Left renal cortex interstitium (tissue), 4 donors: ENCODE data around the gene ZNF362. TPM values are rescaled to one million over a fixed set of nuclear protein-coding genes. Genes with fewer than 3 reads are reported as not detected.
"Not testable (repeated sequence)": the region's sequence is repeated elsewhere in the genome, so short reads cannot be mapped to it uniquely, and the experiment has no call there.

Source experiments
- DNase-seq, 4 donors: peaks; one replicate each; pipeline ENCODE4 v3.0.0-alpha.2; 2013; ENCODE audit warnings: low read depth in 4 of 4, low spot score in 2 of 4, missing footprints in 1 of 4
- polyA plus RNA-seq, 4 donors: library from polyadenylated mRNA; unstranded; fragments of 120-200 nt; gene quantifications; one replicate each; pipeline ENCODE4 v1.2.1, GENCODE V29; 2013; ENCODE audit not compliant: insufficient read length in 4 of 4

ZNF362 gene
- polyA plus RNA-seq, 4 donors: 55.5 to 80.2 (median 66.3) TPM

- DNase-seq: no peak
Measured at GRCh38 chr1:33282791-33283190, 26.5 kb downstream of the ZNF362 start.

GRCh38 chr1:33284049-33284448 lies 27.8 kb downstream of the ZNF362 start:
- DNase-seq: no peak

GRCh38 chr1:33286451-33287185 lies 30.3 kb downstream of the ZNF362 start:
- no peak for DNase-seq

DNA sequence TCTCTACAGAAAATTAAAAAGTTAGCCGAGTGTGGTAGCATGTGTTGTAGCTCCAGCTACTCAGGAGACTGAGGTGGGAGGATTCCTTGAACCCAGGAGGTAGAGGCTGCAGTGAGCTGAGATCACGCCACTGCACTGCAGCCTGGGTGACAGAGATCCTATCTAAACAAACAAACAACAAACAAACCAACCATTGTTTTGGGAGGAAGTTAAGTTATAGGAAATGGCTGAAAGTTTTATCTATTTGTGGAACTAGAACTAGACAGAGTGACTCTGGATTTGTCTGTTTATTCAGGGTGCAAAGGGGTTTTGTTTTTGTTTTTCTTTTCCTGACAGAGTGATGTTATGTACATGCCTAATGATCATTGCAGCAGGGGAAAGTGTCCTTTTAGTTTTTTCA lies 31.0 kb downstream of the ZNF362 start:
- no peak for DNase-seq

DNA sequence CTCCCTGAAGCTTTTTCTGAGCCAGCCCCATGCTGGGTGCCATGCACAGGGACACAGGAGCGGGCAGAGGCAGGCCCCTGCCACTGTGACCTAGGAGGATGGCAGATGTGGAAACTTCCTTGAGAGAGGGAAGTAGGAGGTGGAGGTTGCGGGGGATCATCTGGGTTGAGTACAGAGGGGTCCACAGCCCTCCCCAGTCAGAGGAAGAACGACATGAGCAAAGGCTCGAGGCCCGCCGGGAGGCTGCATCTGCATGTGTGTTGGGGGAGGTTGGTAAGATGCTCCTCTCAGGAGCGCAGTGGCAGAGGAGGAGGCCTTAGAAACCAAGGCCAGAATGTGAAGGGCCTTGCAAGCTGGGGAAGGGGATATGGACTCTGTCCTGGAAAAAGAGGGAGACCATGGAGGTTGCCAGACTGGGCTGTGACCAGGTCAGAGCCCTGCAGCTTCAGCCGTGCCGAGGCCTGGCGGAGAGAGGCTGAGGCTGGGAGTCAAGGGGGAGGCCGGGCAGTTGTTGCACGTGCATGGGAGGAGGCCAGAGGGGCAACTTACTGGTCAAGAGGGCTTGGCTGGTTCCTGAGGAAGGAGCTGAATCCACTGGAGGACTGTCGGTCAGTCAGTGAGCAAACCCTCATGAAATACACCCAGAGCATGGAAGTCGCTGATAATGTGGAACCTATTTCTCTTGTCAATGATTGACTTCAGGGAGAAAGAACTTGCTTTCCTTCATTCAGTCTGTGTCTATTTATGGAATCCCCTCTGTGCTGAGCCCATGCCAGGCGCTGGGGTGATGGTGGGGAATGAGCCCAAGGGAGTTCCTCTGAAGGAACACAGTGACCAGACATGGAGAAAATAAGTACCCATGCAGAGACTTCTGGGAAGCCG lies 32.9 kb downstream of the ZNF362 start:
- DNase-seq: no peak

GRCh38 chr1:33289858-33290154 lies 33.5 kb downstream of the ZNF362 start:
- no peak for DNase-seq

DNA sequence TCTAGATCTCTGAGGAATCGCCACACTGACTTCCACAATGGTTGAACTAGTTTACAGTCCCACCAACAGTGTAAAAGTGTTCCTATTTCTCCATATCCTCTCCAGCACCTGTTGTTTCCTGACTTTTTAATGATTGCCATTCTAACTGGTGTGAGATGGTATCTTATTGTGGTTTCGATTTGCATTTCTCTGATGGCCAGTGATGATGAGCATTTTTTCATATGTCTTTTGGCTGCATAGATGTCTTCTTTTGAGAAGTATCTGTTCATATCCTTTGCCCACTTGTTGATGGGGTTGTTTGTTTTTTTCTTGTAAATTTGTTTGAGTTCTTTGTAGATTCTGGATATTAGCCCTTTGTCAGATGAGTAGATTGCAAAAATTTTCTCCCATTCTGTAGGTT lies 34.3 kb downstream of the ZNF362 start:
- not testable (repeated sequence) for DNase-seq

DNA sequence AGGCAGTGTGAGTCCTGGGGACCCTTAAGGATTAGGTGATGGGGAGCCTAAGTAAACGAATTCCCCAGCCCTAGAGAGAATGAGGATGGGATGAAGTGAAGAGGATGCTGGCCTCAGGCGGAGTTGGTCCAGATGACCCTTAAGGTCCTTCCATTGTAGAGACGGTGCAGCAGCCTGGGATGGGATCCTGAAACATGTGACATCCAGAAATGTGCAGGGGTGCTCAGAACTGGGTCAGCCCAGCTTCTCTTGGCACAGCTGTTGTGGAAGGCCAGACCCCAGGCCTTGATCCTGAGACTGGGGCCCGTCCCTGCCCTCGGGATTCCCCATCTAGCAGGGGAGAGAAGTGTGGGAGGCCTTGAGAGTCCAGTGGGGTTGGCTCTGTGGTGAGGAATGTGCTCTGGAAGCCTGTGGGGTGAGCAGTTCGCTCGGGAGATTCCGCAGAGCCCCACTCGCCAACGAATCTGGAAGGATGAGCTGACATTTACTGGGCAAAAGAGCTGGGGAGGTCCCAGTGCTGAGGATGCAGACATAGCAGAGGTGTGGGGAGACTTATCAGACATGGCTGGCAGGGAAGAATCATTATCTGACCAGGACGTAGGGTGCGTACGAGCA lies 36.5 kb downstream of the ZNF362 start:
- no peak for DNase-seq

- DNase-seq: no peak
Measured at GRCh38 chr1:33294071-33295010, 38.0 kb downstream of the ZNF362 start.

DNA sequence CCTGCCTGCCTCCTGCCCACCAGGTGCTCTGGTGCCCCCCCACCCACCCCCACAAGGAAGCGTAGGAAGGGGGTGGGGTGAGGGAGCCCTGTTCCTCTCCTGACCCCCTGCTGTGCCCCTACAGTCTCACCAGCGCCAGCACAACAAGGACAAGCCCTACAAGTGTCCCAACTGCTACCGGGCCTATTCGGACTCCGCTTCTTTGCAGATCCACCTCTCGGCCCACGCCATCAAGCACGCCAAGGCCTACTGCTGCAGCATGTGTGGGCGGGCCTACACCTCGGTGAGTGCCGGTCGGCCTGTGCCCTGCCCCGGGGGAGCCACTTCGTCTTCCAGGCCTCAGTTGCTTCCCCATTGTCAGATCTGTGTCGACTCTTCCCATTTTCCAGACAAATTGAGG lies 38.7 kb downstream of the ZNF362 start:
- DNase-seq: no peak

GRCh38 chr1:33295450-33296081 lies 39.3 kb downstream of the ZNF362 start:
- DNase-seq: peak; percentile 39 to 72 (median 56)

DNA sequence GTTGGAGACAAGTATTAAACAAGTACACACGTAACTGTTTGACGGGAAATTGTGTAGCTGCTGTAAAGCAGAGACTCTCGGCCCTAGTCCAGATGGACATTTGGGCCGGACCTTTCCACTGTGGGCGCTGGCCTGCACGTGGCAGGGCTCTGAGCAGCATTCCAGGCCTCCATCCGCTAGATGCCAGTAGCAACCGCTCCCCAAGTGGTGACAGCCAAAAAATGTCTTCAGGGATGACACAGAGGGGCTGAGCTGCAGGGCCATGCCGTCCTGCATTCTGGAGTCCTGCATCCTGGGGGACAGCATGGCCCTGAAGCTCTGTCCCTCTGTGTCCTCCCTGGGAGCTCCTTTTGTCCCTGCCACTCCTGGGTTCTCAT lies 39.8 kb downstream of the ZNF362 start:
- no peak for DNase-seq

DNA sequence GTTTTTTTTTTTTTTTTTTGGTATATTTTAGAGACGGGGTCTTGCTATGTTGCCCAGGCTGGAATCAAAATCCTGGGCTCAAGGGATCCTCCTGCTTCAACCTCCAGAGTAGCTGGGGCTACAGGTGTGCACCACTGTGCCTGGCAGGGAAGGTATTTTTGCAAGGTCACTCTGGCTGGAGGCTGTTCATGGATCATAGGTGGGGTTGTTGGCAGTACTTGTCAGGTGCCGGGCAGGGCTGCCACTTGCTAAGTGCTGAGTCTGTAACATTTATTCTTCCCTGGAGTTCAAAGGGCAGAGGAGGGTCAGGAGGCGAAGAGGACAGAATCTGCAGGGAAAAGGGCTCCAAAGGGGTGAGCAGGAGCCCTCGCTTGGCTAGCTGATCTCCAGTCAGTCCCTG lies 40.5 kb downstream of the ZNF362 start:
- no peak for DNase-seq

DNA sequence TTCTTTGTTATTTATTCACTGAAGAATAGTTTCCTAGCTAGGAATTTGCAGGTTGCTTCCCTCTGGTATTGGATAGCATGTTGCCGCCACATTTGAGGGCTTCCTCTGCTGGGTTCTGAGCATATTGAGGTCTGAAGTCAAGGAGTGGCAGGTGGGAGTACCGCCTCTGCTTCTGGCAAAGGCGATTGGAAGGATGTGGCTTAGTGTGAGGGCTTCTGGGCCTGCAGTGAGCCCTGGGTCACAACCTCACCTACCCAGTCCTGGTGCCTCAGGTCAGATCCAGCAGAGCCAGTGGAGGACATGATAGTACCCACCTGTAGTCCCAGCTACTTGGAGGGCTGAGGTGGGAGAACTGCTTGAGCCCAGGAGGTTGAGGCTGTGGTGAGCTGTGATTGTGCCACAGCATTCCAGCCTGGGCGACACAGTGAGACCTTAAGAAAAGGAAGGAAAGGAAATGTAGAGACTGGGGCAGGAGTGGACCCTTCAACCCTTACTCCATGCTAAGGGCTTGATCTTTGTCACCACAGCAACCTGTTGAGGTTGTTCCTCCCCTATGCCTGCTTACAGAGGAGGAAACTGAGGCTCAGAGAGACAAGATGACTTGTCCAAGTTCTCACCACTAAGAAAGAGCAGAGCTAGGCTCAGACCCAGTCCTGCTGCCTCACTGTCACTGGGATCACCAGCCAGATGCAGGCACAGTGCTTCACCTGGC lies 41.8 kb downstream of the ZNF362 start:
- DNase-seq: no peak

GRCh38 chr1:33298623-33299277 lies 42.5 kb downstream of the ZNF362 start:
- peak in 1 of 4 donors; percentile 27 for DNase-seq

DNA sequence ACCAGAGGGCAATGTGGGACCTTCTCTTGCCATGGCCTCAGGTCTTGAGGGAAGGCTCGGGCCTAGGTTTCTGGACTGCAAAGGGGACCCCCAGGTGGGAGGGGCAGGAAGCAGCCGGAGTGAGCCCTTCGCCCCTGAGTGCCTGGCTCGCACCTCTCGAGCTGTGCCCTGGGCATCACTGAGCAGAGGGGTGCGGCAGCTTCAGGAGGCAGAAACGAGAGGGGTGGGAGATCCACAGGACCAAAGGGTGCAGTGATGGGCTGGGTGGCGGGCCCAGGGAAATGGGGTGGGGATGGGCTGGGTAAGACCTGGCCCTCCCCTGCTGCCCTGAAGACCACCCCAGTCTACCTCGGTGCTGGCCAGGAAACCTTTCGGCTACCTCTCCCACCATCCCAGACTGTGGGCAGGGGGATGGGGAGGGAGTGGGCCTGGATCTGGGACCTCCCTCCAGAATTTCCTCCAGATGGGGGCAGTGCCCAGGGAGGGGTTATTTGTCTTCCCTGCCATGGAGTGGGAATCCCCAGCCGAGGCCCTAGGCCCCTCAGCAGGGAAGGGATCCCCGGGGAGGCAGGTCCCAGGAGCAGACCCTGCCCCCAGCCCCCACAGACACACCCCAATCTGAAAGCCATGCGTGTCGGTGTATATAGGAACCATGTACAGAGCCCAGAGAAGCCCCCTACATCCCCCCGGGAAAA lies 43.3 kb downstream of the ZNF362 start:
- DNase-seq: no peak

DNA sequence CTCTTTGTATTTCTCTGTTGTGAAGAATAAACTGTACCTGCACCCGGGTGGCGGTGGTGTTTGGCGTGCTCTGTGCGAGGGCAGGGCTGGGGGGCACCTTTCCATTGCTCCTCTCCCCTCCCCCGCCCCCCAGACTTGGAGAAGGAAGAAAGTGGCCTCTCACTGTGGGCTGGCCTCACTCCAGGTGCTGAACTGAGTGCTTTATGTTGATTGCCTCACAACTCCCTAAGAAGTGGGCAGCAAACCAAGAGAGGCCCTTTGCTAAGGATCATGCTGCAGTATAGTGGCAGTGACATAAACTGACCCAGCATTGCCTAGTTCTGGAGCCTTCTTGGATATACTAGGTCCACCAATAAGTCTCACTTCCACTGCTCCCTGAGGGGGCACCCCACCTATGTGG lies 44.4 kb downstream of the ZNF362 start:
- no peak for DNase-seq

- no peak for DNase-seq
Measured at GRCh38 chr1:33301273-33301984, 45.1 kb downstream of the ZNF362 start.
